DOHH2 (cell line): ENCODE data around the gene FGF21.

Experiments used
- EZH2phosphoT487 ChIP-seq: fragments of 200-600 bp; sonication (generic); IDR thresholded peaks from 2 replicates; pipeline ENCODE4 v1.6.1; 2017; ENCODE audit warnings: borderline replicate concordance, mild to moderate bottlenecking, antibody characterized with exemption, low read length, moderate library complexity, mixed read lengths
- TF ChIP-seq, protein P1 (sequence below): fragments of 200-600 bp; sonication (generic); IDR thresholded peaks from one replicate; pipeline ENCODE4 v1.5.1; 2014; ENCODE audit warnings: antibody characterized with exemption, mild to moderate bottlenecking, low read depth, low read length; ENCODE audit not compliant: poor library complexity, severe bottlenecking

DNA sequence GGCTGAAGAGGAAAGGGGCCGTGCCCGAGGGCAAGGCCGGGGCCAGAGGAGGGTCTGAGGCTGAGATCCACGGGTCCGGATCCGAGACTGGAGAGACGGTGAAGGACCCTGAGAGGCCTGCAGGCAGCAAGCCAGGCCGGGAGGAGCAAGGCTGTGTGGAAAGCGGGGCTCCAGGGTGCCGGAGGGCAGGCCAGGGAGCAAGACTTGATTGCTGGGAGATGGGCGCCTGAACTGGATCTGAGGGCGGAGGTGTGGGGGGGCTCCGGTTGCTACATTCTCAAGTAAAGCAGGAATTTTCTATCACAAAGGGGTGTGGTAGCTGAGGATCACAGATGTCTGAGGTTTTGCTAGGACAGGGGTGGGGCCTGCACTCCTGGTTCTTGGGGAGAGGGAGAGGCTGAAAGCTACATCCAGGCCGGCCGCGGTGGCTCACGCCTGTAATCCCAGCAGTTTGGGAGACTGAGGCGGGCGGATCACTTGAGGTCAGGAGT, 39.6 kb upstream of the FGF21 start:
- no peak for TF ChIP-seq EZH2phosphoT487
- TF ChIP-seq, protein P1, sequence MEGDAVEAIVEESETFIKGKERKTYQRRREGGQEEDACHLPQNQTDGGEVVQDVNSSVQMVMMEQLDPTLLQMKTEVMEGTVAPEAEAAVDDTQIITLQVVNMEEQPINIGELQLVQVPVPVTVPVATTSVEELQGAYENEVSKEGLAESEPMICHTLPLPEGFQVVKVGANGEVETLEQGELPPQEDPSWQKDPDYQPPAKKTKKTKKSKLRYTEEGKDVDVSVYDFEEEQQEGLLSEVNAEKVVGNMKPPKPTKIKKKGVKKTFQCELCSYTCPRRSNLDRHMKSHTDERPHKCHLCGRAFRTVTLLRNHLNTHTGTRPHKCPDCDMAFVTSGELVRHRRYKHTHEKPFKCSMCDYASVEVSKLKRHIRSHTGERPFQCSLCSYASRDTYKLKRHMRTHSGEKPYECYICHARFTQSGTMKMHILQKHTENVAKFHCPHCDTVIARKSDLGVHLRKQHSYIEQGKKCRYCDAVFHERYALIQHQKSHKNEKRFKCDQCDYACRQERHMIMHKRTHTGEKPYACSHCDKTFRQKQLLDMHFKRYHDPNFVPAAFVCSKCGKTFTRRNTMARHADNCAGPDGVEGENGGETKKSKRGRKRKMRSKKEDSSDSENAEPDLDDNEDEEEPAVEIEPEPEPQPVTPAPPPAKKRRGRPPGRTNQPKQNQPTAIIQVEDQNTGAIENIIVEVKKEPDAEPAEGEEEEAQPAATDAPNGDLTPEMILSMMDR: no peak
